OCI-LY3 (cell line): ENCODE results near the gene SLC4A1.

Source experiments
- H2AFZ ChIP-seq: fragments of 200-600, 300-600 bp; shearing (Covaris generic); 2 replicates; pipeline ENCODE4 v1.6.0; 2014; ENCODE audit warnings: antibody characterized with exemption, low read depth, low read length
- H3K27ac ChIP-seq: fragments of 200-600, 300-600 bp; sonication (generic); 2 replicates; pipeline ENCODE4 v1.5.1; 2014; ENCODE audit warnings: mild to moderate bottlenecking, low read length, moderate library complexity, mixed read lengths
- H3K27me3 ChIP-seq: fragments of 200-600, 300-600 bp; sonication (generic); 2 replicates; pipeline ENCODE4 v1.6.1; 2014; ENCODE audit warnings: low read depth, low read length, mixed read lengths
- H3K36me3 ChIP-seq: fragments of 200-600, 300-600 bp; sonication (generic); replicated peaks from 2 replicates; pipeline ENCODE3; 2014; ENCODE audit warnings: low read depth, low read length, mixed read lengths
- H3K4me1 ChIP-seq: fragments of 300-600, 200-600 bp; sonication (generic); 2 replicates; pipeline ENCODE4 v1.6.1; 2014; ENCODE audit warnings: low read length, mixed read lengths
- H3K4me2 ChIP-seq: fragments of 200-600, 300-600 bp; sonication (generic); 2 replicates; pipeline ENCODE4 v1.6.1; 2014; ENCODE audit warnings: low read length, mixed read lengths
- H3K4me3 ChIP-seq: fragments of 300-600, 200-600 bp; sonication (generic); 2 replicates; pipeline ENCODE4 v1.5.1; 2014; ENCODE audit warnings: antibody characterized with exemption, mild to moderate bottlenecking, low read length, moderate library complexity
- H3K79me2 ChIP-seq: fragments of 300-600, 200-600 bp; shearing (Covaris generic); 2 replicates; pipeline ENCODE4 v1.6.1; 2014; ENCODE audit warnings: mild to moderate bottlenecking, low read length, mixed read lengths
- H3K9ac ChIP-seq: fragments of 300-600, 200-600 bp; shearing (Covaris generic); 2 replicates; pipeline ENCODE4 v1.6.0; 2014; ENCODE audit warnings: mild to moderate bottlenecking, low read length, moderate library complexity
- H3K9me3 ChIP-seq: fragments of 200-600, 300-600 bp; shearing (Covaris generic); 2 replicates; pipeline ENCODE4 v1.6.1; 2014; ENCODE audit warnings: low read length, mixed read lengths; ENCODE audit not compliant: insufficient read depth
- H4K20me1 ChIP-seq: fragments of 200-600, 300-600 bp; sonication (generic); 2 replicates; pipeline ENCODE4 v1.6.1; 2016; ENCODE audit warnings: low read length, mixed read lengths; ENCODE audit not compliant: insufficient read depth
- CTCF ChIP-seq: fragments of 200-600, 300-600 bp; sonication (generic); IDR thresholded peaks from 2 replicates; pipeline ENCODE4 v1.5.1; 2014; ENCODE audit warnings: antibody characterized with exemption, low read length, low read depth
- EZH2phosphoT487 ChIP-seq: fragments of 200-600 bp; shearing (Covaris generic); IDR thresholded peaks from 2 replicates; pipeline ENCODE4 v1.6.1; 2018; ENCODE audit warnings: antibody characterized with exemption, mixed run types, low read depth

SLC4A1 gene

DNA sequence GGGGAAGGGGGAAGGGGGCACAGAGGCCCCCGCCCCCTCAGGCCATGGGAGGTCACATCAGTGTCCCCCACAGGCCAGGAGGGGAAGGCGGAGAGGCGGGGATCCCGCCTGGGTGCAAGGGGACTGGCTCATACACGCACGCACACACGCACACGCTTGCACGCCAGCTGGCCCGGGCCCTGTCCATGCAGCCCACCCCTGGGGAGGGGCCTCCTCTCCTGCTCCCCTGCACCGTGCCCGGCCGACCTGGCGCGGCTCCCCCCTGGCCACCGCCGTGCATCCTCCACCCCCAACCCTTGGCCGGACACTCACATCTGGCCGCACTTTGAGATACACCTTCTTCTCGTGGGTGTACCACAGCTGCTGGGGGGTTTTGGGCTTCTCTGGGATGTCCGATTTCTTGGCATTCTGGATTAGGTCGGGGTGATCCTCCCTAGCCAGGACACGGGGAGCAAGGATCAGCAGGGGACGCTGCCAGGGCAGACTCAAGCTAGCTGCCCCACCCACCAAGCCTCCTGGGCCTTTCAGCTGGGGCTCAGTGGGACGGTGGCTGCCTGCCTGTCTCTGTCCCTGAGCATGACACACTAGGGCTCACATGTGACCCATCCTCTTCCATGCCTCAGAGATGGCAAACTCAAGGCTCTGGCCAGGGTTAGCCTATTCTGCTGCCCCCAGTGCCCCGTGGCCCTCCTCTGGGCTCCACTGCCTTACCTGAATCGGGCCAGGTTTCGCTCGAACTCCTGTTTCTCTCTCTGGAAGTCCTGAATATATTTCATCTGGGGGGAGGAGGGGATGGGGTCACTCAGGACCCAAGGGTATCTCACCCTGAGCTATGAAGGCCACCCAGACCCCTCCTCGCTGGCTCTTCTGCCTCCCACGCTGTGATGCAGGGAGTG is 55.2 kb downstream of the SLC4A1 start:
- no peak for TF ChIP-seq CTCF
- TF ChIP-seq EZH2phosphoT487 = no peak
- Histone ChIP-seq H3K4me2 (no peak overlapping the region), H3K36me3 (peaks cover 66% of the 10 kb centered on the region), H3K9ac (no peak overlapping the region), H3K9me3 (no peaks in the 10 kb centered on the region), H3K27me3 (no peaks in the 10 kb centered on the region), H4K20me1 (no peaks in the 10 kb centered on the region), H3K4me3 (no peak overlapping the region), H3K27ac (no peak overlapping the region), H3K4me1 (peaks cover 52% of the 10 kb centered on the region), H2AFZ (no peak overlapping the region), H3K79me2 (peaks cover 37% of the 10 kb centered on the region)

GRCh38 chr17:44211281-44212265 is 56.4 kb downstream of the SLC4A1 start:
- Histone ChIP-seq H3K4me1 (peaks cover 40% of the 10 kb centered on the region), H4K20me1 (no peaks in the 10 kb centered on the region), H3K4me3 (peak overlapping the region; percentile 50; the same call in 1 of the 2 replicates), H3K27ac (peak overlapping the region; percentile 55), H3K36me3 (peaks cover 69% of the 10 kb centered on the region), H3K4me2 (peak overlapping the region; percentile 65), H3K9ac (peak overlapping the region; percentile 47; the same call in 1 of the 2 replicates), H2AFZ (no peak overlapping the region), H3K27me3 (no peaks in the 10 kb centered on the region), H3K79me2 (peaks cover 25% of the 10 kb centered on the region), H3K9me3 (no peaks in the 10 kb centered on the region)
- TF ChIP-seq CTCF = no peak
- TF ChIP-seq EZH2phosphoT487 = no peak

GRCh38 chr17:44210342-44211192 is 57.4 kb downstream of the SLC4A1 start:
- no peak for TF ChIP-seq EZH2phosphoT487
- TF ChIP-seq CTCF = peak; percentile 92
- no peak overlapping the region for H2AFZ ChIP-seq
- peak overlapping the region; percentile 71 for H3K27ac ChIP-seq
- H4K20me1 ChIP-seq = no peaks in the 10 kb centered on the region
- H3K4me1 ChIP-seq = peaks cover 30% of the 10 kb centered on the region
- H3K36me3 ChIP-seq = peaks cover 63% of the 10 kb centered on the region
- H3K4me3 ChIP-seq = peak overlapping the region; percentile 68
- peaks cover 15% of the 10 kb centered on the region for H3K79me2 ChIP-seq
- H3K27me3 ChIP-seq = no peaks in the 10 kb centered on the region
- H3K9ac ChIP-seq = peak overlapping the region; percentile 67
- H3K9me3 ChIP-seq = no peaks in the 10 kb centered on the region
- H3K4me2 ChIP-seq = peak overlapping the region; percentile 83
